ENCODE results near the gene NOTUM.

The NOTUM gene

GRCh38 chr17:81911969-81912368 lies 49.0 kb downstream of the NOTUM start:
- CTCF ChIA-PET, result interaction anchor here (1.9 kb wide), 1 partner anchor 43 kb away, joined by 8 read pairs; no protein-coding TSS in a partner anchor
- H3K9me3 ChIP-seq (ENCODE audit: control insufficient read depth, insufficient read depth, low read depth, low read length), result no peaks in the 10 kb centered on the region
- H3K36me3 ChIP-seq (ENCODE audit: control insufficient read depth in 2 of 2, insufficient read depth in 1 of 2, low read length in 2 of 2), result peaks cover 0 to 68% of the 10 kb centered on the region in 2 experiments; a peak in 1 of 3 replicates
- peaks cover 10% of the 10 kb centered on the region for H3K4me1 ChIP-seq (ENCODE audit: control insufficient read depth, insufficient read depth, low read length)
- 0 out of 2 replicates have a peak, but pooled peaks have one; percentile 1 for TF ChIP-seq ZEB2 (tag by site-specific recombination; IDR thresholded peaks at IDR 0.05)
- no peak for TF ChIP-seq ZNF747 (tag by site-specific recombination; IDR thresholded peaks at IDR 0.05)
- POLR2A ChIA-PET, result interaction anchor here (0.5 to 2.0 kb wide), 6 partner anchors 10 to 209 kb away, joined by 3 to 10 read pairs (median 4); partner anchors contain the start of genes MAFG and MRPL12
- no peak overlapping the region for H3K27ac ChIP-seq (ENCODE audit: extremely low read depth, low read depth, low read length)
- H3K4me3 ChIP-seq (ENCODE audit: low read depth, low read length), result no peak overlapping the region

DNA sequence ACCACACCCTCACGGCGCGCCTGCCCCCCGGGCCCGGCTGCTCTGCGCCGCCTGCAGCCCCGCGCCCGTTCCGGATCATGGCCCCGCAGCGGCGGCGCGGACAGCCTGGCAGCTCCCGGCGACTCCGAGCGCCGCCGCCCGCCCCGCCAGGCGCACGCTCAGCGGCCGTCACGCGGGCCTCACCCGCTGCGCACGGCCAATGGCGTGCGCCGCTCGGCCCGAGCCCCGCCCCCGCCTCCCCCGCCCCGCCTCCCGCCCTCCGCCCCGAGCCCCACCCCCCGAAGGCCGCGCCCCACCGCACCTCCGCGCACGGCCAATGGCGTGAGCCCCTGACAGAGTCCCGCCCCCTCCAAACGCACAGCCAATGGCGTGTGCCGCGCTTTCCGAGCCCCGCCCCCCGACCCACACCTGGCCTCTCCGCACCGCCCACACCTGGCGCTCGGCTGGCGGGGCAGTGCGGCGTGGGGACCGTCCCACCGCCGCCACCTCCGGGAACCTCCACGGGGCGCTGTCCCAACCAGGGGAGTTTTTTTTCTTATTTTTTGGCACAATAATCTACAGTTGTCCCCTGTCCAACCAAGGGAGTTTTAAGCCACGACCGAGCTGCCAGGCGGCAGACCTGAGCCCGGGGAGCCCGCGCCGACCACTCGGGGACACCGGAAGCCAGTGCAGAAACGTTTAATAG lies 49.6 kb downstream of the NOTUM start, which contains the start of gene PCYT2:
PCYT2 (minus strand) TSS at position 123 of the 685 bp plus-strand sequence; CDS start at position 79, 44 bp downstream.
- POLR2A ChIA-PET, result interaction anchor here (1.0 to 2.0 kb wide), 5 partner anchors 10 to 111 kb away, joined by 3 to 10 read pairs (median 4); partner anchors contain the start of genes CENPX, LRRC45 and MAFG
- CTCF ChIA-PET, result interaction anchor here (1.1 to 1.9 kb wide), 2 partner anchors 14 to 42 kb away, joined by 3 to 8 read pairs; no protein-coding TSS in a partner anchor
- H3K4me3 ChIP-seq (ENCODE audit: low read depth, low read length), result peak within 1 kb of the TSS; percentile 52
- H3K4me1 ChIP-seq (ENCODE audit: control insufficient read depth, insufficient read depth, low read length), result peaks cover 7% of the 10 kb centered on the region
- H3K36me3 ChIP-seq (ENCODE audit: control insufficient read depth in 2 of 2, insufficient read depth in 1 of 2, low read length in 2 of 2), result peaks cover 0 to 73% of the 10 kb centered on the region in 2 experiments; a peak in 1 of 3 replicates
- H3K27ac ChIP-seq (ENCODE audit: extremely low read depth, low read depth, low read length), result peak within 1 kb of the TSS; percentile 62; the same call in 1 of the 2 replicates
- H3K9me3 ChIP-seq (ENCODE audit: control insufficient read depth, insufficient read depth, low read depth, low read length), result no peaks in the 10 kb centered on the region
- TF ChIP-seq BCL11B (tag by site-specific recombination; IDR thresholded peaks at IDR 0.05; ENCODE audit: low read depth) (no peak), ZFHX2 (tag by site-specific recombination; conservative IDR thresholded peaks at IDR 0.05) (peak; percentile 93), ZNF571 (tag by site-specific recombination; IDR thresholded peaks at IDR 0.05) (no peak), KLF8 (tag by site-specific recombination; IDR thresholded peaks at IDR 0.05) (peak; percentile 36; the same call in 1 of the 2 replicates), ZNF449 (tag by site-specific recombination; IDR thresholded peaks at IDR 0.05) (peak; percentile 76), SP2 (tag by site-specific recombination; IDR thresholded peaks at IDR 0.05) (peak; percentile 78), KLF16 (tag by site-specific recombination; IDR thresholded peaks at IDR 0.05) (peak; percentile 57; the same call in 1 of the 2 replicates), GLIS1 (tag by site-specific recombination; IDR thresholded peaks at IDR 0.05) (peak; percentile 40; the same call in 1 of the 2 replicates), KLF9 (tag by site-specific recombination; IDR thresholded peaks at IDR 0.05; ENCODE audit: low read depth) (peak; percentile 73), ZNF266 (tag by site-specific recombination; IDR thresholded peaks at IDR 0.05; ENCODE audit: low read depth) (no peak), SP3 (tag by site-specific recombination; IDR thresholded peaks at IDR 0.05) (peak; percentile 79), REST (tag by site-specific recombination; IDR thresholded peaks at IDR 0.05) (no peak), GLIS2 (tag by site-specific recombination; IDR thresholded peaks at IDR 0.05) (peak; percentile 68; the same call in 1 of the 2 replicates), CTCF (tag by site-specific recombination; IDR thresholded peaks at IDR 0.05) (peak; percentile 49; the same call in 1 of the 2 replicates), MEIS1 (CRISPR knock-in tag; IDR thresholded peaks at IDR 0.05; ENCODE audit: borderline replicate concordance) (no peak), GLI2 (tag by site-specific recombination; IDR thresholded peaks at IDR 0.05; ENCODE audit: borderline replicate concordance, low read depth) (no peak), ZNF416 (tag by site-specific recombination; IDR thresholded peaks at IDR 0.05) (no peak), ZNF514 (tag by site-specific recombination; IDR thresholded peaks at IDR 0.05) (no peak), KLF10 (tag by site-specific recombination; IDR thresholded peaks at IDR 0.05) (peak; percentile 95), EGR2 (tag by site-specific recombination; IDR thresholded peaks at IDR 0.05; ENCODE audit: low read depth) (peak; percentile 87)
- TF ChIP-seq, protein P1, sequence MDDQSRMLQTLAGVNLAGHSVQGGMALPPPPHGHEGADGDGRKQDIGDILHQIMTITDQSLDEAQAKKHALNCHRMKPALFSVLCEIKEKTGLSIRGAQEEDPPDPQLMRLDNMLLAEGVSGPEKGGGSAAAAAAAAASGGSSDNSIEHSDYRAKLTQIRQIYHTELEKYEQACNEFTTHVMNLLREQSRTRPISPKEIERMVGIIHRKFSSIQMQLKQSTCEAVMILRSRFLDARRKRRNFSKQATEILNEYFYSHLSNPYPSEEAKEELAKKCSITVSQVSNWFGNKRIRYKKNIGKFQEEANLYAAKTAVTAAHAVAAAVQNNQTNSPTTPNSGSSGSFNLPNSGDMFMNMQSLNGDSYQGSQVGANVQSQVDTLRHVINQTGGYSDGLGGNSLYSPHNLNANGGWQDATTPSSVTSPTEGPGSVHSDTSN (CRISPR knock-in tag; IDR thresholded peaks at IDR 0.05), result 0 out of 2 replicates have a peak, but pooled peaks have one; percentile 12

Data from HEK293 (cell line).